HepG2 (cell line): ENCODE data around the gene RAP1GAP2. TPM values are rescaled to one million over a fixed set of nuclear protein-coding genes. Genes with fewer than 3 reads are reported as not detected.

Source experiments
- ATAC-seq: fragments of 200-7000 bp; cut with Tn5 transposase; 3 replicates; pipeline ENCODE4 v1.9.1; 2020; ENCODE audit warnings: mild to moderate bottlenecking, moderate library complexity
- BruUV-seq: library from RNA; stranded (reverse); fragments of 400-500 nt; replicated peaks from 2 replicates; lab custom pipeline; 2021; lab: Mats Ljungman, UMichigan
- CTCF ChIA-PET: fragments of 300-600 bp; formaldehyde crosslinking; extraction: SDS; loops from one replicate; lab custom pipeline; 2021; ENCODE audit warnings: low total read pairs, inconsistent platforms, low intra/inter-chr PET ratio; lab: Yijun Ruan, JAX
- POLR2A ChIA-PET: fragments of 350-600 bp; sonication (Branson Sonifier 250); formaldehyde crosslinking; loops from one replicate; lab custom pipeline; 2020; ENCODE audit warnings: antibody characterized with exemption, inconsistent platforms; lab: Yijun Ruan, JAX
- DNase-seq: peaks from one replicate; pipeline ENCODE4 v3.0.0-alpha.2; 2015; ENCODE audit warnings: low spot score
- FAIRE-seq: peaks from 3 replicates; lab custom pipeline; 2011; peaks lifted over from hg19 to GRCh38; lab: Jason Lieb, UNC
- H2AFZ ChIP-seq: one replicate; pipeline ENCODE4 v1.6.1; 2011; ENCODE audit warnings: low read length, inconsistent platforms
- H3K27ac ChIP-seq: fragments of 300-600 bp; 3 replicates; pipeline ENCODE4 v1.8.0; 2011; ENCODE audit warnings: mixed run types, mild to moderate bottlenecking, mixed read lengths, low read length, inconsistent platforms; ENCODE audit not compliant: insufficient read depth; ENCODE audit errors: extremely low read length
- H3K27me3 ChIP-seq, 2 experiments: fragments of 200-600 bp in 1 of 2; 2 replicates in 1 of 2; 3 replicates in 1 of 2; pipeline versions ENCODE4 v1.6.0 to v1.8.0; 2011; ENCODE audit warnings: low read length in 2 of 2, mild to moderate bottlenecking in 2 of 2, moderate library complexity in 2 of 2, inconsistent platforms in 1 of 2; ENCODE audit not compliant: insufficient read depth in 2 of 2, control insufficient read depth in 1 of 2
- H3K36me3 ChIP-seq, 2 experiments: fragments of 200-600 bp in 1 of 2; replicated peaks in 1 of 2; 2 replicates in 1 of 2; 3 replicates in 1 of 2; pipeline versions ENCODE4 v1.5.1 to v1.8.0; 2011; ENCODE audit warnings: low read length in 2 of 2, inconsistent platforms in 1 of 2; ENCODE audit not compliant: insufficient read depth in 2 of 2, control insufficient read depth in 1 of 2
- H3K4me1 ChIP-seq: 2 replicates; pipeline ENCODE4 v1.5.1; 2012; ENCODE audit warnings: low read length, inconsistent platforms; ENCODE audit not compliant: insufficient read depth
- H3K4me2 ChIP-seq: 2 replicates; pipeline ENCODE4 v1.6.0; 2011; ENCODE audit warnings: low read depth, low read length, inconsistent platforms
- H3K4me3 ChIP-seq, 3 experiments: fragments of 200-600 bp in 1 of 3; sonication (generic), shearing (Covaris generic) in 1 of 3; replicated peaks in 1 of 3; 2 replicates each; pipeline ENCODE4 v1.5.1; 2011 to 2016; ENCODE audit warnings: low read length in 3 of 3, inconsistent platforms in 2 of 3, low read depth in 2 of 3, mild to moderate bottlenecking in 2 of 3, control low read depth in 1 of 3, mixed read lengths in 1 of 3; ENCODE audit not compliant: insufficient read depth in 1 of 3
- H3K79me2 ChIP-seq: one replicate; pipeline ENCODE4 v1.6.1; 2011; ENCODE audit warnings: low read length, inconsistent platforms; ENCODE audit not compliant: insufficient read depth
- H3K9ac ChIP-seq: 2 replicates; pipeline ENCODE4 v1.6.0; 2011; ENCODE audit warnings: mild to moderate bottlenecking, low read depth, low read length, inconsistent platforms; ENCODE audit not compliant: insufficient read depth
- H3K9me3 ChIP-seq: 2 replicates; pipeline ENCODE4 v1.5.1; 2012; ENCODE audit warnings: mild to moderate bottlenecking, low read length
- H4K20me1 ChIP-seq: 2 replicates; pipeline ENCODE4 v1.6.0; 2011; ENCODE audit warnings: inconsistent platforms, mild to moderate bottlenecking, low read length, moderate library complexity; ENCODE audit not compliant: insufficient read depth
- IRF9 ChIP-seq: sonication (generic); formaldehyde crosslinking; IDR thresholded peaks from 2 replicates; pipeline ENCODE4 v1.8.0; 2022; ENCODE audit warnings: missing genetic modification reagents, mild to moderate bottlenecking, borderline replicate concordance
- NR2C2 ChIP-seq: sonication (generic); formaldehyde crosslinking; IDR thresholded peaks from 2 replicates; pipeline ENCODE4 v1.4.0; 2020; ENCODE audit warnings: missing genetic modification reagents, mild to moderate bottlenecking, moderate library complexity, borderline replicate concordance
- PAF1 ChIP-seq: IDR thresholded peaks from 2 replicates; pipeline ENCODE4 v1.6.1; 2016; ENCODE audit warnings: missing genetic modification reagents, missing compliant biosample characterization
- SALL2 ChIP-seq: sonication (generic); formaldehyde crosslinking; IDR thresholded peaks from 2 replicates; pipeline ENCODE4 v1.8.1; 2023; ENCODE audit warnings: mild to moderate bottlenecking, missing genetic modification reagents, inconsistent platforms
- SP140L ChIP-seq: sonication (generic); formaldehyde crosslinking; IDR thresholded peaks from 2 replicates; pipeline ENCODE4 v1.4.0; 2020; ENCODE audit warnings: missing genetic modification reagents, borderline replicate concordance
- SSRP1 ChIP-seq: IDR thresholded peaks from 2 replicates; pipeline ENCODE4 v1.6.1; 2016; ENCODE audit warnings: control low read depth
- XBP1 ChIP-seq: sonication (generic); formaldehyde crosslinking; IDR thresholded peaks from 2 replicates; pipeline ENCODE4 v1.5.0; 2020; ENCODE audit warnings: missing genetic modification reagents
- ZFY ChIP-seq: sonication (generic); formaldehyde crosslinking; IDR thresholded peaks from 2 replicates; pipeline ENCODE4 v1.4.0; 2020; ENCODE audit warnings: missing genetic modification reagents
- ZNF263 ChIP-seq: sonication (generic); formaldehyde crosslinking; IDR thresholded peaks from 2 replicates; pipeline ENCODE4 v1.4.0; 2020; ENCODE audit warnings: missing genetic modification reagents
- ZNF746 ChIP-seq: sonication (generic); formaldehyde crosslinking; IDR thresholded peaks from 2 replicates; pipeline ENCODE4 v1.8.0; 2022; ENCODE audit warnings: mild to moderate bottlenecking, missing genetic modification reagents
- ZNF841 ChIP-seq: sonication (generic); formaldehyde crosslinking; IDR thresholded peaks from 2 replicates; pipeline ENCODE4 v1.8.1; 2023; ENCODE audit warnings: missing genetic modification reagents, borderline replicate concordance
- WGBS: methylation state at CpG from one replicate; pipeline ENCODE4 v1.1.6; 2017; ENCODE audit warnings: low lambda C conversion rate; 5-methylcytosine and 5-hydroxymethylcytosine counted together
- in situ Hi-C: cut with HindIII; loops from 2 replicates; pipeline ENCODE4 v1.10.0; 2017; ENCODE audit warnings: low pct_unique_long_range_greater_than_20kb; ENCODE audit not compliant: extremely low pct_ligation_motif_present
- intact Hi-C: fragments of 100-400 bp; cut with micrococcal nuclease; formaldehyde crosslinking; loops from one replicate; pipeline ENCODE4 v1.10.0; 2022; ENCODE audit not compliant: unreplicated experiment
- polyA plus RNA-seq, 8 experiments: library from polyadenylated mRNA; depleted of rRNA in 3 of 8; stranded (reverse) in 7 of 8; unstranded in 1 of 8; fragments of >200 nt; fragmentation: Illumina TruSeq in 4 of 8; extraction: Trizol in 4 of 8; gene quantifications; 2 replicates each; pipeline versions ENCODE4 v1.2.1 to v1.2.3, GENCODE V29; 2011 to 2016; ENCODE audit warnings: low read depth in 4 of 8, missing spikeins in 1 of 8, mixed read lengths in 1 of 8; ENCODE audit not compliant: insufficient read depth in 1 of 8
- total RNA-seq, 5 experiments: library from RNA; depleted of rRNA; stranded (reverse); fragments of >200 nt; fragmentation: Illumina TruSeq; extraction: Trizol; gene quantifications; 2 replicates each; pipeline ENCODE4 v1.2.3, GENCODE V29; 2016; ENCODE audit warnings: low read depth in 1 of 5
- TF ChIP-seq, protein P1 (sequence below): sonication (generic); formaldehyde crosslinking; IDR thresholded peaks from 2 replicates; pipeline ENCODE4 v1.4.0; 2020; ENCODE audit warnings: missing genetic modification reagents
- TF ChIP-seq, protein P2 (sequence below): sonication (generic); formaldehyde crosslinking; conservative IDR thresholded peaks from 2 replicates; pipeline ENCODE4 v1.4.0; 2020; ENCODE audit warnings: missing genetic modification reagents
- TF ChIP-seq, protein P3 (sequence below): sonication (generic); formaldehyde crosslinking; IDR thresholded peaks from 2 replicates; pipeline ENCODE4 v1.4.0; 2020; ENCODE audit warnings: mild to moderate bottlenecking, missing genetic modification reagents
- TF ChIP-seq, protein P4 (sequence below): sonication (generic); formaldehyde crosslinking; IDR thresholded peaks from 2 replicates; pipeline ENCODE4 v1.4.0; 2020; ENCODE audit warnings: missing genetic modification reagents

Gene RAP1GAP2
- total and polyA plus RNA-seq, 2 of the 13 experiments (the other 11 are each of a cell fraction or from before 2014, with no cell fraction given), result 10.9 to 12.0 TPM

- no peaks in the 10 kb centered on the region for H3K4me1 ChIP-seq
- no peaks in the 10 kb centered on the region for H3K36me3 ChIP-seq
- CTCF ChIA-PET, result no interaction called here
- no peaks in the 10 kb centered on the region for H4K20me1 ChIP-seq
- BruUV-seq, result no TSS peak
- WGBS, result 75% methylated on average over 15 of the region's 19 CpGs
- FAIRE-seq (no peak), DNase-seq (no peak), ATAC-seq (no peak)
- H3K79me2 ChIP-seq, result no peaks in the 10 kb centered on the region
- H3K27ac ChIP-seq, result no peak overlapping the region
- intact Hi-C loops, result no loop called here
- H3K4me3 ChIP-seq, result no peak overlapping the region
- in situ Hi-C loops, result no loop called here
- H3K27me3 ChIP-seq, result no peaks in the 10 kb centered on the region
- H2AFZ ChIP-seq, result no peak overlapping the region
- H3K4me2 ChIP-seq, result no peak overlapping the region
- H3K9ac ChIP-seq, result no peak overlapping the region
- TF ChIP-seq ZNF841 (no peak), ZNF263 (CRISPR knock-in tag) (no peak), SALL2 (CRISPR knock-in tag) (no peak), XBP1 (no peak), ZNF746 (CRISPR knock-in tag) (no peak), NR2C2 (no peak), SSRP1 (no peak), PAF1 (CRISPR knock-in tag) (no peak), ZFY (CRISPR knock-in tag) (no peak), IRF9 (CRISPR knock-in tag) (no peak), SP140L (no peak)
- TF ChIP-seq, protein P1, sequence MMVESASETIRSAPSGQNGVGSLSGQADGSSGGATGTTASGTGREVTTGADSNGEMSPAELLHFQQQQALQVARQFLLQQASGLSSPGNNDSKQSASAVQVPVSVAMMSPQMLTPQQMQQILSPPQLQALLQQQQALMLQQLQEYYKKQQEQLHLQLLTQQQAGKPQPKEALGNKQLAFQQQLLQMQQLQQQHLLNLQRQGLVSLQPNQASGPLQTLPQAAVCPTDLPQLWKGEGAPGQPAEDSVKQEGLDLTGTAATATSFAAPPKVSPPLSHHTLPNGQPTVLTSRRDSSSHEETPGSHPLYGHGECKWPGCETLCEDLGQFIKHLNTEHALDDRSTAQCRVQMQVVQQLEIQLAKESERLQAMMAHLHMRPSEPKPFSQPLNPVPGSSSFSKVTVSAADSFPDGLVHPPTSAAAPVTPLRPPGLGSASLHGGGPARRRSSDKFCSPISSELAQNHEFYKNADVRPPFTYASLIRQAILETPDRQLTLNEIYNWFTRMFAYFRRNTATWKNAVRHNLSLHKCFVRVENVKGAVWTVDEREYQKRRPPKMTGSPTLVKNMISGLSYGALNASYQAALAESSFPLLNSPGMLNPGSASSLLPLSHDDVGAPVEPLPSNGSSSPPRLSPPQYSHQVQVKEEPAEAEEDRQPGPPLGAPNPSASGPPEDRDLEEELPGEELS (CRISPR knock-in tag), result no peak
- TF ChIP-seq, protein P2, sequence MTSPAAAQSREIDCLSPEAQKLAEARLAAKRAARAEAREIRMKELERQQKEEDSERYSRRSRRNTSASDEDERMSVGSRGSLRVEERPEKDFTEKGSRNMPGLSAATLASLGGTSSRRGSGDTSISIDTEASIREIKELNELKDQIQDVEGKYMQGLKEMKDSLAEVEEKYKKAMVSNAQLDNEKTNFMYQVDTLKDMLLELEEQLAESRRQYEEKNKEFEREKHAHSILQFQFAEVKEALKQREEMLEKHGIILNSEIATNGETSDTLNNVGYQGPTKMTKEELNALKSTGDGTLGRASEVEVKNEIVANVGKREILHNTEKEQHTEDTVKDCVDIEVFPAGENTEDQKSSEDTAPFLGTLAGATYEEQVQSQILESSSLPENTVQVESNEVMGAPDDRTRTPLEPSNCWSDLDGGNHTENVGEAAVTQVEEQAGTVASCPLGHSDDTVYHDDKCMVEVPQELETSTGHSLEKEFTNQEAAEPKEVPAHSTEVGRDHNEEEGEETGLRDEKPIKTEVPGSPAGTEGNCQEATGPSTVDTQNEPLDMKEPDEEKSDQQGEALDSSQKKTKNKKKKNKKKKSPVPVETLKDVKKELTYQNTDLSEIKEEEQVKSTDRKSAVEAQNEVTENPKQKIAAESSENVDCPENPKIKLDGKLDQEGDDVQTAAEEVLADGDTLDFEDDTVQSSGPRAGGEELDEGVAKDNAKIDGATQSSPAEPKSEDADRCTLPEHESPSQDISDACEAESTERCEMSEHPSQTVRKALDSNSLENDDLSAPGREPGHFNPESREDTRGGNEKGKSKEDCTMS (CRISPR knock-in tag), result no peak
- TF ChIP-seq, protein P3, sequence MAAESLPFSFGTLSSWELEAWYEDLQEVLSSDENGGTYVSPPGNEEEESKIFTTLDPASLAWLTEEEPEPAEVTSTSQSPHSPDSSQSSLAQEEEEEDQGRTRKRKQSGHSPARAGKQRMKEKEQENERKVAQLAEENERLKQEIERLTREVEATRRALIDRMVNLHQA (CRISPR knock-in tag), result no peak
- TF ChIP-seq, protein P4, sequence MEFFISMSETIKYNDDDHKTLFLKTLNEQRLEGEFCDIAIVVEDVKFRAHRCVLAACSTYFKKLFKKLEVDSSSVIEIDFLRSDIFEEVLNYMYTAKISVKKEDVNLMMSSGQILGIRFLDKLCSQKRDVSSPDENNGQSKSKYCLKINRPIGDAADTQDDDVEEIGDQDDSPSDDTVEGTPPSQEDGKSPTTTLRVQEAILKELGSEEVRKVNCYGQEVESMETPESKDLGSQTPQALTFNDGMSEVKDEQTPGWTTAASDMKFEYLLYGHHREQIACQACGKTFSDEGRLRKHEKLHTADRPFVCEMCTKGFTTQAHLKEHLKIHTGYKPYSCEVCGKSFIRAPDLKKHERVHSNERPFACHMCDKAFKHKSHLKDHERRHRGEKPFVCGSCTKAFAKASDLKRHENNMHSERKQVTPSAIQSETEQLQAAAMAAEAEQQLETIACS (CRISPR knock-in tag), result no peak
- H3K9me3 ChIP-seq, result no peaks in the 10 kb centered on the region
- POLR2A ChIA-PET, result no interaction called here
Observed at GRCh38 chr17:2911035-2911754, 115.0 kb downstream of the RAP1GAP2 start.
